Tongue (tissue), 2 donors: Measurements from ENCODE around the gene ADCY10. TPM values are rescaled to one million over a fixed set of nuclear protein-coding genes. Genes with fewer than 3 reads are reported as not detected.
"Not testable (repeated sequence)": the region's sequence is repeated elsewhere in the genome, so short reads cannot be mapped to it uniquely, and the experiment has no call there.

Experiments
- DNase-seq: peaks from one replicate; pipeline ENCODE4 v3.0.0-alpha.2; 2015
- total RNA-seq: library from RNA; depleted of rRNA; stranded (reverse); fragments of >200 nt; gene quantifications from one replicate; pipeline ENCODE4 v1.2.3, GENCODE V29; 2014

Gene ADCY10
- total RNA-seq, 1 donor from 2014 or later = 0.21 TPM

- no peak for DNase-seq
These were observed 10.8 kb upstream of the ADCY10 start for GRCh38 chr1:167924543-167925231.

DNA sequence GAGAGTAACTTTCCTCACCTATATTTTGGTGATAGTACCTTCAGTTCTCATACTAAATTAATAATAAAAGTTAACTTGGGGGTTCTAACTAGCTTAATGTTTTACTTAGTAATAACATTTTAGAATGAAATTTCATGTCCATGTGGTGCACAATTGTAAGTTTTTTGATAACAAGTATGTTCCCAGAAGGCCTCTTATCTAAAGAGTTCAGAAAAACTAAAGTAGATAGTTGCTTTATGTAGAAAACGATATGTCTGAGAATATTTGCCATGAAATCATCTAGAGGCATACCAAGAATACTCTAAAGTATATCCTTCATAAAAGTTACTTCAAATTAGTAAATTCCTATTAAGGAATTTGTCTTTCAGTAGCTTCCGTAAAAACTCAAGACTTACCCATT lies 10.2 kb upstream of the ADCY10 start:
- DNase-seq = no peak

GRCh38 chr1:167923324-167924056 lies 9.6 kb upstream of the ADCY10 start:
- DNase-seq = no peak

GRCh38 chr1:167922611-167923074 lies 8.7 kb upstream of the ADCY10 start:
- no peak for DNase-seq

- peak; percentile 11 for DNase-seq
These were observed 8.1 kb upstream of the ADCY10 start for GRCh38 chr1:167922023-167922422.

DNA sequence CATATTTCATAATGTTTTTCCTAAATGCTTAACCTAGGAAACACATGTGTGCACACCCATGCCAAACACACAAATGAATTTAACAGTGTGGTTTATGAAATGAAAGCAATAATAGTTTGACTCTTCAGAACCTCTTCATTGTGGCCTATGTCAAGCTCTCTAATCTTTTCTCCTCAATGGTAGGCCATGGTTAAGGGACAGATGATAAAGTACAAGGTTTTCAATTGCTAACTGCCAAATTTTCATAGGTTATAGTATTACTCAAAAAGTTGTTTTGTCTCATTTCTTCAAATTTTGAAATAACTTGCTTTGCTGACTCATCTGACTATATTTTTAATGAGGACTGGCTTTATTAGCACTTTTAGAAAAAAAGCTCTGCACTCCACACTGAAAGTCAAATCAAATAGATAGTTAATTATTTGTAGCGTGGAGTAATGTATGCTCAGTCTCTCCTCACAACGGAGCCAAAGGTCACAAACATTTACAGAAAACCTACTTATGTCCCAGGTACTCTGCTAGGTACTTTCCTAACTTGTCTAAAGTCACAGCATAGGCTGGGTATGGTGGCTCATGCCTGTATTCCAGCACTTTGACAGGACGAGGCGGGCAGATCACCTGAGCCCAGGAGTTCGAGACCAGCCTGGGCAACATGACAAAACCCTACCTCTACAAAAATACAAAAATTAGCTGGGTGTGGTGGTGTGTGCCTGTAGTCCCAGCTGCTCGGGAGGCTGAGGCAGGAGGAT lies 3.0 kb upstream of the ADCY10 start:
- DNase-seq = no peak

- no peak for DNase-seq
These were observed 1.6 kb upstream of the ADCY10 start for GRCh38 chr1:167915569-167915968.

DNA sequence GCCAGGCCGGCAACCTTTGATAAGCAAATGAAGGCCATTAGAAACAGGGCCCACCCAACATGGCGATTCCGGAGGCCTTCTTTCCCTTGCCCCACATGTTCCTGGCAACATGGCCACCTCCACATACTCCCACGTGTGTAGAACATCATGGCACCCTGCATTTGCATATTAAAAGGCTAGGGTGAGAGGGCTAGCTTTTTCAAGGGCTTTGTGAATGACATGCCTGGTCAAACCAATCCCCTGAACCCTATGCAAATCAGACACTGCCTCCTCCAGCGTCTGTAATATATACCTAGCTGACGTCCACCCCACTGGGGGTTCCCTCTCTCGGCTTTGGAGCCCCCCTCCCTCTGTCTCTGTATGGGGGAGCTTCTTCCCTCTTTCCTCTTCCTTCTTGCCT lies 1.6 kb downstream of the ADCY10 start:
- DNase-seq = no peak

- no peak for DNase-seq
These were observed 2.5 kb downstream of the ADCY10 start for GRCh38 chr1:167911413-167911812.

DNA sequence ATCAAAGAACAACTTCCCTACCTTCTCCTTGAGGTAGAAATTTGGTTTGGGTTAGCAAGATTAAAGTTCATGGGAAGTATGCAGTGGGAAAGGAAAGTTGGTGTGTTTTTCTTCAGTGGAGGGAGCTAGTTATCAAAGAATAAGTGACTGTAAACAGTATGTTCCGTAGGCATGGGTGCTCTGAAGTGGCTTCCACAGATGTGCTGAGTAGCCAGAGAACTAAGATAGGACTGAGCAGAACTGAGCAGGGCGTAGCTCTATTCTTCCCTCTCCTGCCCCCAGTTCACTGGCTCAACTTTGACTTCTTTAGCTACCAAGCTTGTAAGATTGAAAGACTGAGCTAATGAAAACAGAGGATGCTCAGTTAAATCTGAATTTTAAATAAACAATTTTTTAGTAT lies 3.4 kb downstream of the ADCY10 start:
- no peak for DNase-seq

- DNase-seq = no peak
These were observed 4.2 kb downstream of the ADCY10 start for GRCh38 chr1:167909691-167910180.

DNA sequence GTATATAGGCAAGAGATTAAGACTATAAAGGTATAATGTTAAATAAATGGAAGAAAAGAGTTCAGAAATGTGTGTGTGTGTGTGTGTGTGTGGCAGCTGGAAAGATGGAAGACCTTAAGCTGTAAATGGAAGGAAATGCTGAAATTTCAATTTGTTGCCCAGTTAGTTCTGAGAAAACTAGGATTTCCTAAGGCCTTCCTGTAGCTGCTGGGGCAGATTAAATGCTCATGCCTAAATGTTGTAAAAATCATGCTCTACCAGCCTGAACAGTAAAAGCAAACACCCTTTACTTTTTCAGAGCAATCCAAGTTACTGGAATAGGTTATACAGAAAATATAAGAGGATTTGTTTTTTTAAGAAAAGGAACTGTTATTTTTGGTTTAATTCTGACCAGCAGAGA lies 8.3 kb downstream of the ADCY10 start:
- peak; percentile 13 for DNase-seq

DNA sequence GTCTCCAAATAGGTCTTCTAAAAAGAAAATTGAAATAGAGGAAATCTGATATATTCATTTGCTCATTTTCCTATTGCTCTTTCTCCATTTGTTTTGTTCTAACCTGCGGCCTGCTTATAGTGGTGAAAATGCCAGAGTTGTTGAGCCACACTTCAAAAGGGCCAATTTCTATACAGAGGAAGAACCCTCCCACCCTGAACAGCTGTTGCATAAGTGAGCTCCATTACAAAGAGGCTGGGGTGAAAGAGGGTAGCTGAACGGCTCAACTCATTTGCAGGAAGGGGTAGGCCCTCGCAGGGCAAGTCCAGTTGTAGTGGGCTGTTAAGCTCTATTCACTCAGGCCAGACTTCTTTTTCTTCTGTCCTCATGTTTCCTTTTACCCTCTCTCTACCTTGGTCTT lies 8.8 kb downstream of the ADCY10 start:
- peak; percentile 73 for DNase-seq

DNA sequence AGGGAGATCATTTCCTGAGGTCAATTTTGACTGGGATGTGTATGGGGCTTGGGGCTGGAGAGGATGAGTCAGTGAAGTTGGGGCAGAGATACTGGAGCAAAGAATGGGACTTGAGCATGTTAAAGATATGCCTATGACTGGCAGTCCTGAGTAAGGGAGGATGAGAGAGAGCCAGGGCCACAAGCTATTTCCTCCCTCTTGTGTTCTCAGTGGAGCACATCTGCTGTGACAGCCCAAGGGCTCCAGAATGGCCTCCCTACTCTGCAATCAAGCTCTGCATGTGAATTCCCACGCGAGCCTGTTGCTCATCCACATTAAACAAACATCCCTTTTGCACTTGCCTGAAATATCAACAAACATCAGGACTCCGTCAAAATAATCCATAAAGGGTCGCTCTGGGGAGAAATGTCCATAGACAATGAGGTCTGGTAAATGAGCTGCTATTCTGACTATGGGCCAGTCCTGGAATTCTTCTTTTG lies 9.2 kb downstream of the ADCY10 start:
- DNase-seq = peak; percentile 54

DNA sequence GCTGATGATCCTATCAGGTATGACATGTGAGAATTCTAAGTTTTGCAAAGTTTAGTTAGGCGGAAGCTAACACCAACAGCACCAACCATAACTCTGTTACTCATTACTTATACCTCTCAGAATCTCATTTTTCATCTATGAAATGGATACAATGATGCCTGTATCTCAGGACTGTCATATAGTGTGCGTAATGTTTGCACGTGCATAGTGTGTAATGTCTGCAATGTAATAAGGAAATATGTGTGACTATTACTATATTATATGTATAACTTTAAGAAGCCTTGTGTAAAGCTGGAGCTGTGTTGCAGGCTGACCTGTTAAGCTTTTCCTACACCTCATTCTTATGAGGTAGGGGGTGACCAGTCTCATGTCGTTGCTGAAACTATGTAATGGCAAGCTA lies 13.0 kb downstream of the ADCY10 start:
- DNase-seq = no peak

GRCh38 chr1:167899253-167899681 lies 14.7 kb downstream of the ADCY10 start:
- DNase-seq = no peak

GRCh38 chr1:167898578-167899222 lies 15.2 kb downstream of the ADCY10 start:
- no peak for DNase-seq

DNA sequence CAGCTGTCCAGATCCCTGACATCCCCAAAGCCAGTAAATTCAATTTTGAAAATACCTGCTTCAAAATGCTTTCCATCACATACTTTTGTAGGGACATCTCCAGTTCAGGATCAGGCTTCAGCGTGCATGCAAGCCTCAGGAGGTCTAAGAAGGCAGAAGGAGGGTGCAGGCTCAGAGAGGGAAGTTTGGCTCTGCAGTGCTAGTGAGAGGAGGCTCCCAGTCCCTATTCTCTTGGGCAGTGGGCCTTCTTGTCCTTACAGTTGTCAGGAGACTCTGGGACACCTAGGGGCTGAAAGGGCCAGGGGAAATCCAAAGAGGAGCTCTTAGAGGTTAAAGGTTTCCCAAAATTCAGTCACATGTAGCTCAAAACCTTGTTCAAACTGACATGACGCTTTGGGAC lies 20.1 kb downstream of the ADCY10 start:
- no peak for DNase-seq

- no peak for DNase-seq
These were observed 23.5 kb downstream of the ADCY10 start for GRCh38 chr1:167890400-167890799.

- not testable (repeated sequence) for DNase-seq
These were observed 26.7 kb downstream of the ADCY10 start for GRCh38 chr1:167887187-167887586.

DNA sequence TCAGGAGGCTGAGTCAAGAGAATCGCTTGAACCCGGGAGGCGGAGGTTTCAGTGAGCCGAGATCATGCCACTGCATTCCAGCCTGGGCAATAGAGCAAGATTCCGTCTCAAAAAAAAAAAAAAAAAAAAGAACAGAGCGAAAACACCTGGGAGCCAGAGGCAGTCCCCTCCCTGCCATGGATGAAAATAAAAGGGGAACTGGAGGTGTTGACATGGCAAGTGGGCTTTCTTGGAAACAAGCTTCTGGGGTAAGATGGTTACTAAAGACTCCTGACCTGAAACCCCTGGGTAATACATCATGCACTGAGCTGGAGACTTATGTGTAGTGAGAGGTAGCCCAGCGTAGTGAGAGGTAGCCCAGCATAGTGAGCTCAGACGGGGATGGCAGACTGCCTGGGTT lies 31.6 kb downstream of the ADCY10 start:
- no peak for DNase-seq

DNA sequence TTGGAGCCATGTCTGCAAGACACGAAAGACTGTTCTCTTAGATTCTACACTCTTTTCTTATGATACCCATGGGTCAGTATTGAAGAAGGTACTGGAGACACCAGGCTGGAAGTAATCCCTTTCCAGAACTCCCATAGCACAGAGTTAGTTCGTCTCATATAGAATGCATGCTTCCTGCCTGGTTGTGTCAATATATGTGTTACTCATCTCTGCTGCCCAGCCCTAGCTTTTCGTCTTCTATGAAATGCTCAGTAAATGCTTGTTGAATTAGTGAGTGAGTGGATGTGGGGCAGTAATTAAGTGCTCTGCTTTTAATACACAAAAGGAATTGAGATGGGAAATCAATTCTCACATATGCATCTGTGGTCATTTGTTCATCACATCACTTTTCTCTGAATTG lies 32.1 kb downstream of the ADCY10 start:
- no peak for DNase-seq
